ENCODE data around the gene CBX2.
A peak's percentile ranks its signal among the peaks of the same experiment; 100 is the strongest.

The CBX2 gene
- long read RNA-seq, full-length matches to known transcripts, result 20 of 45 reads
- long read RNA-seq, partial matches to known transcripts, result 18 of 45 reads
- long read RNA-seq, other reads (novel, unspliced or antisense), result 7 of 45 reads

DNA sequence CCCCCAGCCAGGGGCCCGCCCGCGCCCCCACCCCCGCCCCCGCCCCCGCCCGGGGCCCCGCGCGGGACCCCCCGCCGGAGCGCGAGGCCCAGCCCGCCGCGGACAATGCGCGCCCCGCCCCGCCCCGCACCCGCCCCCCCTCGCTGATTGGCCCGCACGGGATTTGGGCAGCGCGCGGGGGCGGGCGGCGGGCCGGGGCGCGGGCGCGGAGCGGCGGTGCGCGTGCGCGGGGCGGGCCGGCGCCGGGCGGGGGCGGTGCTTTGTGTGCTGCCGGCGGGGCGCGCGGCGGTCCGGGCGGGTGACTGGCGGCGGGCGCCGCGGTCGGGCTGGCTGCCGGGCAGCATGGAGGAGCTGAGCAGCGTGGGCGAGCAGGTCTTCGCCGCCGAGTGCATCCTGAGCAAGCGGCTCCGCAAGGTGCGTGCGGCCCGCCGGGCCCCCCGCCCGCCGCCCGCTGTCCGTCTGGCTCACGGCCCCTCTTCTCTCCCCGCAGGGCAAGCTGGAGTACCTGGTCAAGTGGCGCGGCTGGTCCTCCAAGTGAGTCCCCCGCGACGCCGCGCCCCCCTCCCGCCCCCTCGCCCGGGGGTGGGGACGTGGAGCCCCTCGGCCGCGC is at the start of gene CBX2:
Gene CBX2, plus strand, starts transcription at position 255 of the 610 bp plus-strand sequence. Its CDS starts 88 bp downstream, at position 343.
- peak within 1 kb of the TSS; percentile 60 for H3K4me3 ChIP-seq (replicated peaks; ENCODE audit: insufficient read depth, low read length)
- peak in 1 of 2 experiments; percentile 58 for DNase-seq (ENCODE audit: low read depth in 1 of 2, low spot score in 1 of 2)
- H3K27ac ChIP-seq (replicated peaks), result no peak within 1 kb of the TSS
- peaks cover 31% of the 10 kb centered on the region for H3K27me3 ChIP-seq (ENCODE audit: insufficient read depth, poor library complexity, severe bottlenecking)
- TF ChIP-seq, protein P1, sequence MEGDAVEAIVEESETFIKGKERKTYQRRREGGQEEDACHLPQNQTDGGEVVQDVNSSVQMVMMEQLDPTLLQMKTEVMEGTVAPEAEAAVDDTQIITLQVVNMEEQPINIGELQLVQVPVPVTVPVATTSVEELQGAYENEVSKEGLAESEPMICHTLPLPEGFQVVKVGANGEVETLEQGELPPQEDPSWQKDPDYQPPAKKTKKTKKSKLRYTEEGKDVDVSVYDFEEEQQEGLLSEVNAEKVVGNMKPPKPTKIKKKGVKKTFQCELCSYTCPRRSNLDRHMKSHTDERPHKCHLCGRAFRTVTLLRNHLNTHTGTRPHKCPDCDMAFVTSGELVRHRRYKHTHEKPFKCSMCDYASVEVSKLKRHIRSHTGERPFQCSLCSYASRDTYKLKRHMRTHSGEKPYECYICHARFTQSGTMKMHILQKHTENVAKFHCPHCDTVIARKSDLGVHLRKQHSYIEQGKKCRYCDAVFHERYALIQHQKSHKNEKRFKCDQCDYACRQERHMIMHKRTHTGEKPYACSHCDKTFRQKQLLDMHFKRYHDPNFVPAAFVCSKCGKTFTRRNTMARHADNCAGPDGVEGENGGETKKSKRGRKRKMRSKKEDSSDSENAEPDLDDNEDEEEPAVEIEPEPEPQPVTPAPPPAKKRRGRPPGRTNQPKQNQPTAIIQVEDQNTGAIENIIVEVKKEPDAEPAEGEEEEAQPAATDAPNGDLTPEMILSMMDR (IDR thresholded peaks at IDR 0.05; ENCODE audit: insufficient read depth, low read length), result no peak
- TF ChIP-seq GABPA (IDR thresholded peaks at IDR 0.05; ENCODE audit: low read depth) (no peak), SPI1 (IDR thresholded peaks at IDR 0.05; ENCODE audit: borderline replicate concordance, low read depth) (no peak), POLR2AphosphoS5 (IDR thresholded peaks at IDR 0.05; ENCODE audit: low read depth) (no peak)
- TF ChIP-seq, protein P2, sequence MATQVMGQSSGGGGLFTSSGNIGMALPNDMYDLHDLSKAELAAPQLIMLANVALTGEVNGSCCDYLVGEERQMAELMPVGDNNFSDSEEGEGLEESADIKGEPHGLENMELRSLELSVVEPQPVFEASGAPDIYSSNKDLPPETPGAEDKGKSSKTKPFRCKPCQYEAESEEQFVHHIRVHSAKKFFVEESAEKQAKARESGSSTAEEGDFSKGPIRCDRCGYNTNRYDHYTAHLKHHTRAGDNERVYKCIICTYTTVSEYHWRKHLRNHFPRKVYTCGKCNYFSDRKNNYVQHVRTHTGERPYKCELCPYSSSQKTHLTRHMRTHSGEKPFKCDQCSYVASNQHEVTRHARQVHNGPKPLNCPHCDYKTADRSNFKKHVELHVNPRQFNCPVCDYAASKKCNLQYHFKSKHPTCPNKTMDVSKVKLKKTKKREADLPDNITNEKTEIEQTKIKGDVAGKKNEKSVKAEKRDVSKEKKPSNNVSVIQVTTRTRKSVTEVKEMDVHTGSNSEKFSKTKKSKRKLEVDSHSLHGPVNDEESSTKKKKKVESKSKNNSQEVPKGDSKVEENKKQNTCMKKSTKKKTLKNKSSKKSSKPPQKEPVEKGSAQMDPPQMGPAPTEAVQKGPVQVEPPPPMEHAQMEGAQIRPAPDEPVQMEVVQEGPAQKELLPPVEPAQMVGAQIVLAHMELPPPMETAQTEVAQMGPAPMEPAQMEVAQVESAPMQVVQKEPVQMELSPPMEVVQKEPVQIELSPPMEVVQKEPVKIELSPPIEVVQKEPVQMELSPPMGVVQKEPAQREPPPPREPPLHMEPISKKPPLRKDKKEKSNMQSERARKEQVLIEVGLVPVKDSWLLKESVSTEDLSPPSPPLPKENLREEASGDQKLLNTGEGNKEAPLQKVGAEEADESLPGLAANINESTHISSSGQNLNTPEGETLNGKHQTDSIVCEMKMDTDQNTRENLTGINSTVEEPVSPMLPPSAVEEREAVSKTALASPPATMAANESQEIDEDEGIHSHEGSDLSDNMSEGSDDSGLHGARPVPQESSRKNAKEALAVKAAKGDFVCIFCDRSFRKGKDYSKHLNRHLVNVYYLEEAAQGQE (IDR thresholded peaks at IDR 0.05; ENCODE audit: insufficient replicate concordance, low read depth), result no peak

DNA sequence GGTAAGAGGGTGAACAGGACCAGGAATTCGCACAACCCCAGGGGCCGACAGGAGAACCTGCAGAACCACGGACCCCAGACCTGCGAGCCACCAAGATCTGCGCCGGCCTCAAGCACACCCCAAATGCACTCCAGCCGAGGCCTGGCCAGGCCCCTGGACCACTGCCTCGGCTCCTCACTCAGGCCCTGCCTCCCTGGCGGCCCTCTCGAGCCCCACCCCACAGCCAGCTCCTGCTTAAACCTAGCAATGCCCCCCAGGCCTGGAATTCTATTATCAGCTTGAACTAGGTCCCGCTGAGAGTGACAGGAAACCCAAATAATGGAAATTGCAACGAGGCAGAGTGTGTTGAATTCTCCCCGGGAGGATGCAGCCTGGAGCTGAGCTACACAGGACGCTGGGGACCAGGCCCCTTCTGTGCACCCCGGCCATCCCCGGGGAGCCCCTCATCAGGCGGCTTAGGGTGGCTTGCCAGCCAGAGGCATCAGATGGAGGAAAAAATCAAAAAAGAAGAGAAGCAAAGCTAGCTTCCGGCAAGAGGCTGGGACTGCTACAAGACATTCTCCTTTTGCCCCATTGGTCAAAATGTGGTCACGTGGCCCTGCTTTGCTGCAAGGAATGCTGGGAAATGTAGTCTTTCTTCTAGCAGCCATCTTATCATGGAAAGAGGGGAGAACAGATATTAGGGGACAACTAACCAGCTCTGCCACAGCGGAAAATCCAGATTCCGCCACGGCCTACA is 49.6 kb upstream of the CBX2 start:
- Histone ChIP-seq H3K4me3 (replicated peaks; ENCODE audit: insufficient read depth, low read length) (no peak overlapping the region), H3K27ac (replicated peaks) (no peak overlapping the region), H3K27me3 (ENCODE audit: insufficient read depth, poor library complexity, severe bottlenecking) (no peaks in the 10 kb centered on the region)
- TF ChIP-seq, protein P2 (IDR thresholded peaks at IDR 0.05; ENCODE audit: insufficient replicate concordance, low read depth), result no peak
- no peak for TF ChIP-seq SPI1 (IDR thresholded peaks at IDR 0.05; ENCODE audit: borderline replicate concordance, low read depth)
- no peak for TF ChIP-seq POLR2AphosphoS5 (IDR thresholded peaks at IDR 0.05; ENCODE audit: low read depth)
- TF ChIP-seq GABPA (IDR thresholded peaks at IDR 0.05; ENCODE audit: low read depth), result no peak
- TF ChIP-seq, protein P1 (IDR thresholded peaks at IDR 0.05; ENCODE audit: insufficient read depth, low read length), result no peak
- peak; percentile 56 to 73 for DNase-seq (ENCODE audit: low read depth in 1 of 2, low spot score in 1 of 2)

DNA sequence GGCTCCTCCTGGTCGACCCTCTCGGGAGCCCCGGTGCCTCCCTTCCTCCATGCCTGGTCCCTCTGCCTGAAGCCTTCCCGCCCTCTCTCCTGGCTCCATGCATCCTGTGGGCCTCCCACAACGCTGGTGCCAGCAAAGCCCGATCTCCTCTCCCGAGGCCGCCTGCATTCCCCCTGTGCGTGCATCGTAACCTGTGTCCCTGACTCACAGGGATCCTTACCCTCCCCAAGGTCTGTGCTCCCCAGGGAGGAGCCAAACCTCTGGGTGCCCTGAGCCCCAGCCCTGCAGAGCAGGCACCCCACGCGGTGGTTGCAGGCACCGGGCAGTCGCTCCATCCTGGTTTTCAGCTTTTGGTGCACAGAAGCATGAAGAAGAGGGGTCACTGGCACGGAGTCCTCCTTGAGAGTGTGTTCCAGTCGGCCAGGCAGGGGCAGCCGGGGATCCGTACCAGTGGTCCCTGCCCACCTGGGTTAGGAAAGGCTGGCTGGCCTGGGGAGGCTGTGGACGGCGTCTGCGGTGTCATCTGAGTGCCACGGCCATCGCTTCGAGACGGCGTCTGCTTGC is 49.0 kb upstream of the CBX2 start:
- H3K27ac ChIP-seq (replicated peaks), result no peak overlapping the region

More for the DNA sequence above, 49.0 kb upstream of the CBX2 start:
- H3K4me3 ChIP-seq (replicated peaks; ENCODE audit: insufficient read depth, low read length), result no peak overlapping the region
- DNase-seq (ENCODE audit: low read depth in 1 of 2, low spot score in 1 of 2), result no peak
- H3K27me3 ChIP-seq (ENCODE audit: insufficient read depth, poor library complexity, severe bottlenecking), result no peaks in the 10 kb centered on the region
- TF ChIP-seq, protein P1 (IDR thresholded peaks at IDR 0.05; ENCODE audit: insufficient read depth, low read length), result no peak
- TF ChIP-seq GABPA (IDR thresholded peaks at IDR 0.05; ENCODE audit: low read depth) (no peak), POLR2AphosphoS5 (IDR thresholded peaks at IDR 0.05; ENCODE audit: low read depth) (no peak), SPI1 (IDR thresholded peaks at IDR 0.05; ENCODE audit: borderline replicate concordance, low read depth) (no peak)
- TF ChIP-seq, protein P2 (IDR thresholded peaks at IDR 0.05; ENCODE audit: insufficient replicate concordance, low read depth), result no peak

All from HL-60 (cell line).